Measurements from ENCODE around the gene FBXO46.
"Not testable (repeated sequence)": the region's sequence is repeated elsewhere in the genome, so short reads cannot be mapped to it uniquely, and the experiment has no call there.

FBXO46 gene

DNA sequence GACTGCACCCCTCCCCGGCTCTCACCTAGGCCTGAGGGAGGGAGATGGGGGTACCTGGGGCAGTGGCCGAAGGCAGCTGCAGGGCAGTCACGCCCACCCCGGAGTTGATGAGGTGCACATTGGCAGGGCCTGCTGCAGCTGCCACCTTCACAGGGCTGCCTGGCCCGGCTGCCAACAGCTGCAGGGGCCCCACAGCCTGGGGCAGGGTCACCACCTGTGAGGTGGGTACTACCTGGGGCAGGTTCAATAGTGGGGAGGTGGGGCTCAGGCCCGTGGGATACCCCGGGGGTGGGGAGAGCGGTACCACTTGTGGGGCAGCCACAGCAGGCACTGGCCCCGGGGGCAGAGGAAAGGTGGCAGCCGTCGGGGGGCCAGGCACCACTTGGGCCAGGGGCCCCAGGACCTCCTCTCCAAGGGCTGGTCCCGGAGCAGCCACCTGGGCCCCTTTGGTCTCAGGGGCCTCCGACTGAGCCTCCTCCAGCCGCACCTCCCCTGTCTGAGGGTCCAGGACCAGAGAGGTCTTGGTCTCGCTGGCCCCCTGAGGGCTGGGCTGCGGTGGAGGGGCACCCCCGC lies 35.7 kb upstream of the FBXO46 start:
- no peak for DNase-seq (ENCODE audit: low spot score)

DNA sequence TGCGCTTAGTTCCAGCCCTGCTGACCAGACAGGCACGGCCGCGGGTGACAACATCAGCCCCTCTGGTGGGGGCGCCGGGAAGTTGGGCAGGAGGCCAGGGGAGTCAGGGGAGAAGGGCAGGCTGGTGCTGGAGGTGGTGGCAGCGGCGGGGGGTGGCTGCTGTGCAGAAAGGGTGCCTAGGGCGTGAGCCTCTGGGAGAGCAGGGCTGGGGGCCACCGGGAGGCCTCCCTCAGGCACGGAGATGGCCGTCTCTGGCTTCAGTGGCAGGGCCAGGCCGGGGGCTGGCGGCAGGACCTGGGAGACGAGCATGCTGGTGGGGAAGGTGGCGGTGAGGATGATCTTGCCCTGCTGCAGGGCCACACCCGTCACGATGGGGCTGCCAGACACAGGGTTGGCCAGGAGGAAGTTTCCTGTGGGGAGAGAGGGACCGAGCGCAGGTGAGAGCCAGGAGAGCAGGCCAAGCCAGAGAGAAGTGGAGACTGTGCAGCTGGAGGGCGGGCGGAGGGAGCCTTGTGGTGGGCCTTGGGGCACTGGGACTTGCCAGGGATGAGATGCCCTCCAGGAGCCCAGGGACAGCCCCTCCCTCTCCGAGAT lies 35.1 kb upstream of the FBXO46 start:
- no peak for DNase-seq (ENCODE audit: low spot score)

DNA sequence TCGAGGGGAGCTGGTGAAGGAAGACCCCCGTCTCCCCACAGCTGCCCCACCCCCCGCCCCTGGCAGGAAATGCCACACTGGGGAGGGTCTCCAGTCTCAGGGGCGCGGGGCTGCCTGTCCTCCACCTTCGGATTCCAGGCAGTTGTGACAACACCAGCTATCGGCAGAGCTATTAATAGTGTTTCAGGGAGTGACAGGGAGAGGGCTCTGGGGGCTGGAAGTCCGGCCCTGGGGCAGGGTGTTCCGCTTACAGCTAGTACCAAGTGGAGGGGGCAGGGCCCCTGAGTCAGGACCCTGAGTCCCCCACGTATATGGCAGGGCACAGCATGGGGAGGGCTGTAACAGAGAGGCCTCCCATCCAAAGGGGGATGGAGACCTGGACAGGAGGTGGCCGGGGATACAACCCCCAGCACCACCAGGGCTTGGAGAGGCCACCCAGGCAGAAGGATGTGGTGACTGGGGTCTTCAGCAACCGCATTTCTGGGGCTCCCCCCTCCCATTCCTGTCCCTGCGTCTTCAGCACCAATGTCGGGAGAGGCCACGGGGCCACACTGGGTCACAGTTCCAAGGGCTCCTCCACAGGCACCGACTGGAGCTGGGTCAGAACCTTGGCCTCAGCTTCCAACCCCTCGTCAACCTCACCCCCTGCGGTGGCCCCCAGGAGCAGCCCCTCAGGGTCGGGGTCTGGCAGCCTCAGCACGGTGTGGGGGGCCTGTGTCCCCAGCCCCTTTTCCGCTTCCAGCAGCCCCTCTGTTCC lies 34.4 kb upstream of the FBXO46 start:
- DNase-seq (ENCODE audit: low spot score): no peak

DNA sequence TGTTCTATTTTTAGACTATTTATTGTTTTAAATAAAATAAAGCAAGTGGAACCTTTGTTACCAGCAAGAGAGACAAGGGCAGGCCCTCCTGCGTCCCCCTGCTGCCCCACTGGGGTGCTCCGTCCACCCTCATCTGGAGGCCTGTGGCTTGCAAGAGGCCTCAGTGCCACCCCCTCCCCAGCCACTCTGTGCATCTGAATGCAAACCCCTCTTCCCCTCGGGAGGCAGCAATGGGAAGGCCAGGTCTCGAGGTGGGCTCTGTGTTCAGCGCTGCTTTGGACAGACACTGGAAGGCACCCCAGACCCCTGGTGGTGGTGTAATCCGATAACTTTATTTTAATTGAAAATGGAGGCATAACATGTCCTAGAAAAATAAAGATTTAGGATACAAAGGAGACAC lies 33.8 kb upstream of the FBXO46 start:
- no peak for DNase-seq (ENCODE audit: low spot score)

DNA sequence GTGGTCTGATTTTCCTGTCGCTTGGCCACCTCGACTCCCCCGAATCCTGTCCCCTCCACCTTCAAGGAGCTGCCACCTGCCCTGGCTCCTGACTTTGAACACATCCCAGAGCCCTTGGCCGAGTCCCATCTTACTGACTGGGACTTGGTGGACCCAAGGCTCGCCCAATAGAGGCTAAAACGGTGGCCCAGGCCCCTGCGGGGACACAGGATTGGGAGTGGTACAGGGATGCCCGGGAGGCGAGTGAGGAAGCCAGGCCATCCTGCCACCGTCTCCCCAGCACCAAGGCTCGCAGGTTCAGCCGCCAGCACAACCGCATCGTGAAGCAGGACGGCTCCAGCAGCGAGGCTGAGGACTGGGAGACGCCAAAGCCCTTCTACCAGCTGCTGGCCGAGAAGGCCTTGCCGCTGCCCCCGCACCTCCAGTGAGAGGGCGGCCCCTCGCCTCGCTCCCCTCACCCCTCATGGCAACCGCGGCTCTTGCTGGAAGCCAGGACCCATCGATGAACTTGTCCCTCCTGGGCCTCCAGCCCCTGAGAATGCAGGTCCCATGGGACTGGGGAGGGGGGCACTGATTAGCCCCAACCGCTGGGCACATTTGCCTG lies 33.1 kb upstream of the FBXO46 start:
- DNase-seq (ENCODE audit: low spot score): no peak

DNA sequence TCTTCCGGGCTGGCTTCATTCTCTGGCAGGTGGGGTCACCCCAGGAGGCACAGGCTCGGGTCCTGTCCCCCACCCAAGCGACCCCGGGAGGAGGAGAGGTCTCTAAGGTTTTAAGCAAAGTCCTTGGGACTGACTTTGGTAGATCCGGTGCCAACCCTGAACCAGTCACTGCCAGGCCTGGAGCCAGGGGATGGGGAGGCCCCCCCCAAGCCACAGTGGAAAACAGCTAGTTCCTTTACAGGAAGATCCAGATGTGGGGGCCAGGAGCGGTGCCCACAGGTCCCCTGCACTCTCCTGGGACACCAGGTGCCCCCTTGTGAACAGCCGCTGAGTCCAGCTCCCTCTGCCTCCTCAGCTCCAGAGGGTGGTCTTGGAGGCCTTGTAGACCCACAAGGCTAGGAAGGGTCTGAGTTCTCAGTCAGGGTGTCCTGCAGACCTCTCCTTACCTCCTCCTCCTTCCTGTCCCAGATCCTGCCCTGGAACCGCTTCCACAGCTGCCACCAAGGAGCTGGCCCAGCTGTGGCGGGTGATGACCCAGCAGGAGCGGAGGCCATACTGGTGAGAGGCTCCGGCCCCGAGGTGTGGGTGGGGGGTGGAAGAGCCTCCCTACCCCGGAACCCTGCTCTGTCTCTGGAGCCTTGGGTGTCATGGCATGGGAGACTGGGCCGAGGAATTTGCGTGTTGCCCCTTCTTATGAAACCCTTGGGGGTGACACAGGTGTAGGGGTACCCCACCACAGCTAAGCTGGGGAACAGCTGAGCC lies 32.4 kb upstream of the FBXO46 start:
- DNase-seq (ENCODE audit: low spot score): no peak

DNA sequence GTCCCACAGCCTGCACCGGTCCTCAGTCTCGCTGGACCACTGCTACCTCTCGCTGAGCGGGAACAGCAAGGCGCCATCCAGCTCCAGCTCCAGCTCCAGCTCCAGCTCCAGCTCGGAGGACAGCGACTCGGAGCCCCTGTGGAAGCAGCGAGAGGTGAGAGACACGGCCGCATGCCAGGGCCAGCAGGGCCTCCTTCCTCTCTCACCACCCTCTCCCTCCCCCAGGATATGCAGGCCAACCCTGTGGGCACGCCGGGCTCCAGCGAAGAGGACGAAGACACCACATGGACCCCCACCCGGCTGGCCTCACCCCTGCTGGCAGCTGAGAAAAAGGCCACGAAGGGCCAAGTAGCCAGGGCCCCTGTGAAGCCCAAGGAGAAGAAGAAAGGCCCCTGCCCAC lies 31.0 kb upstream of the FBXO46 start:
- no peak for DNase-seq (ENCODE audit: low spot score)

DNA sequence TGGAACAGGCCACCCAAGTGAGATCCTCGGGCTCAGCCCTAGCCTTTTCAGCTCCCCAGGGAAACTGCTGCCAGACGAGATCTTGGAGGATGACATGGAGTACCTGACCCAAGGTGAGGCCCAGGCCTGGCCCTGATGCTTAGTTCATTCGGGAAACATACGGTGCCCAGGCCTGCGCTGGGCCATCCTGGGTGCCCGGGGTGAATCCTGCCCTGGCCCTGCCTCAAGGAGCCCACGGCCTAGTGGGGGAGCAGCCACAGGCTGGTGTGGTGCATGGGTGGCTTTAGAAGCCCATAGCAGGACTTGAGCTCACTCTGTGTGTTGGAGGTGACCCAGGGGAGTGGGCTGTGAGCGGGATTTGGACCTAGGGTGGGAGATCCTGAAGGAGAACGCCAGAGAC lies 28.2 kb upstream of the FBXO46 start:
- no peak for DNase-seq (ENCODE audit: low spot score)

DNA sequence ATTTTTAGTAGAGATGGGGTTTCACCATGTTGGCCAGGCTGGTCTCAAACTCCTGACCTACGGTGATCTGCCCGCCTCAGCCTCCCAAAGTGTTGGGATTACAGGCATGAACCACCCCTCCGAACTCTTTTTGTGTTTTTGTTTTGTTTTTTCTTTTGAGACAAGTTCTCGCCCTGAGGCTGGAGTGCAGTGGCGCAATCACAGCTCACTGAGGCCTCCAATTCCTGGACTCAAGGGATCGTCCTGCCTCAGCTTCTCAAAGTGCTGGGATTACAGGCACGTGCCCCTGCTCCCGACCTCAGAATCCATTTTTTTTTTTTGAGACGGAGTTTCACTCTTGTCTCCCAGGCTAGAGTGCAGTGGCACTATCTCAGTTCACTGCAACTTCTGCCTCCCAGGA lies 27.0 kb upstream of the FBXO46 start:
- no peak for DNase-seq (ENCODE audit: low spot score)

DNA sequence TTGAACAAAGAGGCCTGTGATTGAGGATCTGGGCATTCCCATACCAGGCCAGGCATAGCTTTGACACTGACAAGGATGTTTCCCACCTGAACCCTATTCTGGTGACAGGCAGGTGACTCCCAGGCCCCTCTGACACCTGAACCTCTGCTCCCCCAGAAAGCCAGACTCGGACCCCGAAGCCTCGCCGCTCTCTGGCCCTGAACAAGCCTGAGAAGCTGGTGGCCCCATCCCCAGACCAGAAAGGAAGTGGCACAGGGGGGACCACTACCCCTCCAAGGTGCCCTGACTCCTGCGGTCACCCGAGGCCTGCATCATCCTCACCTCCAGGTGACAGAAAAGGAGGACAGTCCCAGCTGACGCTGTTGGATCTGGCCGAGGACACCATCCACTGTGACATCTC lies 23.6 kb upstream of the FBXO46 start:
- DNase-seq (ENCODE audit: low spot score): no peak

DNA sequence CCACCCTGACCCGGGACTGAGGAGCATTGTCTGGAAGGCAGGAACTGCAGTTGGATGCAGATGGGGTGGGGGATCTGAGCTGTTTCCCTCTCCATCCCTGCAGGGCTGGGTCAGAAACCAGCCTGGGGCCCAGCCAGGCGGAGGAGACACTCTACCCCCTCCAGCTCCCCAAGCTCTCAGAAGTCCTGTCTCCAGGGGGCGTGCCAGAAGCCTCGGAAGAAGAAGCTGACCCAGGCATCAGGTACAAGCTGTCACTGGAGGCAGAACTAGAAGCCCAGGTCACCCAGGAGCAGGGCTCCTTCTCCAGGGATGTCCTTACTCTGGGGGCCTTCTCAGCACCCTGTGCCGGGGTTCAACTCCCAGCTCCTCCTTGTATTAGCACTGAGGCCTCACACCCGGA lies 22.9 kb upstream of the FBXO46 start:
- DNase-seq (ENCODE audit: low spot score): no peak

DNA sequence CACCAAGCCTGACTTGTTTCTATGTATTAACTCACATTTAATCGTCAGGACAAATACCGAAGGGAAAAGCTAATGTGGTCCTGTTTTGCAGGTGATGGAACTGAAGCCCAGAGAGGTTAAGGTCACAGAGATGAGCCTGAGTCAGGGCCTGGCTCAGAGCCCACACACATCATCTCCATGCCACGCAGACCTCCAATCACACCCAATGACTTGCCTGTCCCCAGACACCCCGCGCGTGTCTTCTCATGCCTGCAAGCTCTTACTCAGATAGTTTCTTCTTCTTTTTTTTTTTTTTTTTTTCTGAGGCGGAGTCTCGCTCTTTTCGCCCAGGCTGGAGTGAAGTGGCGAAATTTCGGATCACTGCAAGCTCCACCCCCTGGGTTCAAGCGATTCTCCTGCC lies 21.9 kb upstream of the FBXO46 start:
- DNase-seq (ENCODE audit: low spot score): no peak

DNA sequence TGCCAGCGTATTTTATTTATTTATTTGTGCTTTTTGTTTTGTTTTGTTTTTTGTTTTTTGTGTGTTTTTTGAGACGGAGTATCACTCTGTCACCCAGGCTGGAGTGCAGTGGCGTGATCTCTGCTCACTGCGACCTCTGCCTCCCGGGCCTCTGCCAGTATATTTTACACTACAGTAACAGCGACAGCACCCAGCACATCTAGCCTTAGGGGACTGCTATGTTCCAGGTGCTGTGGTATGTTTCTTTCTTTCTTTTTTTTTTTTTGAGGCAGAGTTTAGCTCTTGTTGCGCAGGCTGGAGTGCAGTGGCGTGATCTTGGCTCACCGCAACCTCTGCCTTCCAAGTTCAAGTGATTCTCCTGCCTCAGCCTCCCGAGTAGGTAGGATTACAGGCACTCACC lies 20.8 kb upstream of the FBXO46 start:
- not testable (repeated sequence) for DNase-seq (ENCODE audit: low spot score)

DNA sequence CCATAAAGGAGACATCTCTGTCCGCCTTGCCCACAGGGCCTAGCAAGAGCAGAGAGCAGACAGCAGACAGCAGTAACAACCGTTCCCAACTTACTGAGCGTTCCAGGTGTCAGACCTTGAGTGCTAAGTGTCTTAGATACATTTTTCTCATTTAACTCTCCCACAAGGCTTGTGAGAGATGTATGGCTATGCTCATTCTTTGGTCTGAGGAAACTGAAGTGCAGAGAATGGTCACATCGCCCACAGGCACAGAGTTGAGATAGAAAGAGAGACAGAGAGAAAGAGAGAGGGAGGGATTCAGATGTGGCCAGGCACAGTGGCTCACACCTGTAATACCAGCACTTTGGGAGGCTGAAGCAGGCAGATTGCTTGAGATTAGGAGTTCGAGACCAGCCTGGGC lies 16.8 kb upstream of the FBXO46 start:
- DNase-seq (ENCODE audit: low spot score): no peak

DNA sequence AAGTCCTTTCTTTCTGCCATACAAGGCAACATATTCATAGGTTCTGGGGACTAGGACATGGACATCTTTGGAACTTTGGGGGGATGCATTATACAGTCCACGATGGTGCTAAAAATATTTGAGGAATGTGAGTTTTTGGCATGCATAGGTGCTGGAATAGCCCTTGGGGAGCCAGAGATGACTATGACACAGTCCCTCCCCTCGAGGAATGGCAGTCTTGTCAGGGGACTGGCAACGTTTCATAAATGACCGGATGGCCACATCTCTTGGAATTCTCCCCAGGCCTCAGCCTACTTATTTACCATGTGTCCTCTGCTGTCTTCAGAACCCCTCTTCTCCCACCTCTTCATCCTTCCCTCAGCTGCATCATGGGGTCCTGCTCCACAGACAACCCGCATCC lies 16.2 kb upstream of the FBXO46 start:
- DNase-seq (ENCODE audit: low spot score): no peak

DNA sequence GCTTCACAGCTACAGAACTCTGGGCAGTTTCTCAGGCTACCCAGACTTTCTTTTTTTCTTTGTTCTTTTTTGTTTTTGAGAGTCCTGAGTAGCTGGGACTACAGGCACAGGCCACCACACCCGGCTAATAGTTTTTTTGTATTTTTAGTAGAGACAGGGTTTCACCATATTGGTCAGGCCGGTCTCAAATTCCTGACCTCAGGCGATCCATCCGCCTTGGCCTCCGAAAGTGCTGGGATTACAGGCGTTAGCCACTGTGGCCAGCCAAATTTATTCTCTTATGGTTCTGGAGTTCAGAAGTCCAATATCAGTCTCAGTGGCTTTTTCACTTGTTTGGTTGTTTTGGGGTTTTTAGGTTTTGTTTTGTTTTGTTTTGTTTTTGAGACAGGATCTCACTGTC lies 14.9 kb upstream of the FBXO46 start:
- DNase-seq (ENCODE audit: low spot score): no peak

DNA sequence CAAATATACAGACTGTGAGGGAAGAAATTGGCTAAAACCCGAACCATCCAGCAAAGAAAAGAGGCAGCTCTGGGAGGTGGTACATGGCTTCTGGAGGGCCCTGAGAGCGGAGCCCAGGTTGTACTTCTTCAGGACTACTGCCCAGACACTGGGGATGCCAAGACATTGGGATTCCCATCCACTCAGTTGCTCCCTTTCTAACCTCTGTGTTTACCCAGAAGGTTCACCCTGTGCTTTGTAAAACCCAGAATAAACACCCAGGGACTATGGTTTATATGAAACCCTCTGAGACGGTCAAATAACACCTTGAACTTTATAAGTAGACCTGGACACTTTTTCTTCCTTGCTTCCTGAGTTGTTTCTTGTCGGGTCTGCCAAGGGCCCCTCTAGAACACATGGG lies 12.3 kb upstream of the FBXO46 start:
- DNase-seq (ENCODE audit: low spot score): no peak

DNA sequence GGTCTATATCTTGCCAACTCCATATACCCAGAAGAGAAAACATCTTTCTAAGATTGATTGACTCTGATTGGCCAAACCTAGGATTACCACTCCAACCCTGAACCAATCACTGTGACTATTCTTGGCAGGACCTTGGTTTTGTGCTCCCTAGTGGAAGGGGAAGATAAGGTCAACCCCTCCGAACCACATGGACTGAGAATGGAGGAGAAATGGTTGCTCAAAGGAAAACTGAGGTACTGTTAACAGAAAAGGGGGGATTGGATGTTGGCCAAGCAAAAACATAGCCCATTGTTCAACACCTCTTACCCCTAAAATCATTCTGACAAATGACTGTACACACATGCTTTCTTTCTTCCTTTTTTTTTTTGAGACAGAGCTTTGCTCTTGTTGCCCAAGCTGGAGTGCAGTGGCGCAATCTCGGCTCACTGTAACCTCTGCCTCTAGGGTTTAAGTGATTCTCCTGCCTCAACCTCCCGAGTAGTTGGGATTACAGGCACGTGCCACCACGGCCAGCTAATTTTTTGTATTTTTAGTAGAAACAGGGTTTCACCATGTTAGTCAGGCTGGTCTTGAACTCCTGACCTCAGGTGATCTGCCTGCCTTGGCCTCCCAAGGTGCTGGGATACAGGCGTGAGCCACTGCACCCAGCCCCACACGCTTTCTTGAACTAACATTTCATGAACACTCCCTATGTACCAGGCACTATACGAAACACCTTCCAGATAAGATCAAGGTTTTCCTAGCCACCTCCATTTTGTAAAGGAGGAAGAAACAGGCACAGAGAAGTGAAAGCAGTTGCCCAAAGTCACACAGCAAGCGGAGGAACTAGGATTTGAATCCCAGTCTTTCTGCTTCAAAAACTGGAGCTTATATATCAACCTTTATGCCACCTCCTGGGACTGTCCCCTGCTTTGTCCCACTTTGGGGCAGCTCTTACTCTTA lies 9.1 kb upstream of the FBXO46 start:
- no peak for DNase-seq (ENCODE audit: low spot score)

DNA sequence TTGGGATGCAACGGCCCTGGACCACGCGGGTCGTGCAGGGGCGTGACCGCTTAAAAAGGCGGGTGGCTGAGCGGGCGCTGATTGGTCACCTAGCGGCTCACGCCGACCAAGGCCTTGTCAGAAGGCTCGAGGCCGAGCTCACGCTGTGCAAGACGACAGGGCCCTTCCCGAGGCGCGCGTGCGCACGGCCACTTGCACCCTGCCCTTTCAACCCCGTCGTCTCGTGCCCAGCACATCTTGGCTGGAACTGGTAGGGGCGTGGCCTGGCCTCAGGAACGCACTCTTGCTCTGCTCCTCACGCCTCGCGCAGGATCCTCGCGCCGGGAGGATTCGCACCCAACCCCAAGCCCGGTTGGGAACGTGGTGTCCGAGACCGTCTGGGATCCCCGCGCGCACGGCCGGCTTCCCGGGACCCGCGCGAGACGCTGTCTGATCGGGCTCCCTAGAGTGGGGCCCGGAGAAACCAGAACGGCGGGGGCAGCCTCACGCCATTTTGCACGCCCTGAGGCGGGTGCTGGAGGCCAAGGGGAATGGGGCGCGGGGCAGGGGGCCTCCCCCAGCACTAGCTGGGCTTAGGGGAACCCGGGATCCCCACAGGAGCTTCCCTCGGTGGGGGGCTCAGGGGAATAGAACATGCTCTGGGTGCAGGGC lies 2.6 kb upstream of the FBXO46 start, which contains the start of gene MEIOSIN:
Gene MEIOSIN, plus strand, starts transcription at position 280 of the 651 bp plus-strand sequence. CDS start 1,938 bp downstream, outside the sequence.
- DNase-seq (ENCODE audit: low spot score): no peak

DNA sequence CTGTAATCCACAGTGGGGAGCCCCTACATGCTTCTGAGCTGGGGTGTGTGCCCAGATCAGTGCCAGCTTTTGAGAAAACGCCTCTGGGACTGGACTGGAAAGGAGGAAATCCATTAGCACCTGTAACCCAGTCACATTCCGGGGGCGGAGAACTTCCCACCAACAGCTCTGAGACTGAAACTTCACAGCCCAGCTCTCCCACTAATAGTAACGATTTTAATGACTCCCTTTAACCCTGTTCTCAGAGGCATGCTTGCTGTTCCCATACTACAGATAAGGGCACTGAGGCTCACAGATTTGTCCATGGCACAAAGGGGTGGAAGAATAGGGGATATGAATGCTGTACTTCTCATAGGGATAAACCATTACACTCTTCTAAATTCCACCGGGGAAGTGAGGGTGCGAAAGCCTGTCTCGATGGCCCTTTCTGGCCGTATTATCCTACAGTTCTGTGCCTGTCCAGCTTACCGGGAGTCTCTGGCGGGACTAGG lies 851 bp downstream of the FBXO46 start:
- DNase-seq (ENCODE audit: low spot score): no peak

DNA sequence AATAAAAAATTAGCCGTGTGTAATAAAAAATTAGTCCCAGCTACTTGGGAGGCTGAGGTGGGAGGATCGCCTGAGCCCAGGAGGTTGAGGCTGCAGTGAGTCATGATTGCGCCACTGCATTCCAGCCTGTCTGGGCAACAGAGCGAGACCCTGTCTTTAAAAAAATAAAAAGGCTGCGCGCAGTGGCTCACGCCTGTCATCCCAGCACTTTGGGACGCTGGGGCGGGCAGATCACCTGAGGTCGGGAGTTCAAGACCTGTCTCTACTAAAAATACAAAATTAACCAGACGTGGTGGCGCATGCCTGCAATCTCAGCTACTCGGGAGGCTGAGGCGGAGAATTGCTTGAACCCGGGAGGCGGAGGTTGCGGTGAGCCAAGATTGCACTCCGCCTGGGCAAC lies 2.0 kb downstream of the FBXO46 start:
- not testable (repeated sequence) for DNase-seq (ENCODE audit: low spot score)
